Gastrocnemius medialis (tissue), 4 donors: ENCODE measurements around the gene MARK3.

Experiments
- POLR2A ChIP-seq, 2 donors: fragments of 450-650 bp; IDR thresholded peaks; one replicate each; pipeline ENCODE4 v1.6.1; 2017; ENCODE audit warnings: antibody characterized with exemption in 2 of 2, mild to moderate bottlenecking in 2 of 2, moderate library complexity in 2 of 2
- TF ChIP-seq, protein P1 (sequence below), 5 experiments: fragments of 450-650 bp in 3 of 5; fragments of 200-600 bp in 2 of 5; sonication (generic) in 2 of 5; IDR thresholded peaks in 4 of 5; conservative IDR thresholded peaks in 1 of 5; 1 replicate in 4 of 5; 2 replicates in 1 of 5; pipeline ENCODE4 v1.5.1; 2016 to 2019; ENCODE audit warnings: antibody characterized with exemption in 5 of 5, mild to moderate bottlenecking in 3 of 5, moderate library complexity in 3 of 5

DNA sequence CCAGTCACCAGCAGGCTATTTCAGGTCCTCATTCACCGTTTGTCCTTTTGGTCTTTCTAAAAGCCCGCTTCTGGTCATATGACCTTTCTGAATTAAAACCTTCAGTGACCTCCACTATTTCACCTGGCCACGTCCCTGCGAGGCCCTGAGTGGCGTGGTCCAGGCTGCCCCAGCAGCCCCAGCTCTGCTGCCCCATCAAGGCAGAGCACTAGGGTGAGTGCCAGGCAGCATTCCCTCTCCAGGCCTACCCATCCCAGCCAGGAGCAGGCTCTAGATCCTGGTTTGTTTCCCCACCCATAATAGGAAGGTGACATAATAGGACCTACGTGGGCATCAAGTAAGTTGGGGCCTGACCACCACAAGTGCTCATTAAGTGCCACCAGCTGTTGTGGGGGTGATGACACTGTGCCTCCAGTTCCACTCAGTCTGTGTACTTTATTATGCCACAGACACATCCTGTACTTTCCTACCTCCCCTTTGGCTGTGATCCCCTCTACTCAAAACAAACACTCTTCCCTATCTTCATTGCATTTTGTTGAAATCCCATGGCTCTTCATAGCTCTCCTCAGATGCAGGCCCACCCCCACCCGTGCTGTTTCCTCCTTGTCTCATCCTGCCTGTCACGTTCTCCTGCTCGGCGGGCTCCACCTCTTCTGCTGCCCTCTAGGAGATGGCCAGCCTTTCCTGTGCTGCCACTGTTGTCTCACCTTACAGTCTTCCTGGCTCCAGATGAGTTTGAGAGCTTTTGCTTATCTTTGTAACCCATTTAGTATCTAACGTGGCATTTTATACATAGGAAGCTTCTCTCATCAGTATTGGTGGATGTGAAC, 116.0 kb downstream of the MARK3 start:
- TF ChIP-seq, protein P1, sequence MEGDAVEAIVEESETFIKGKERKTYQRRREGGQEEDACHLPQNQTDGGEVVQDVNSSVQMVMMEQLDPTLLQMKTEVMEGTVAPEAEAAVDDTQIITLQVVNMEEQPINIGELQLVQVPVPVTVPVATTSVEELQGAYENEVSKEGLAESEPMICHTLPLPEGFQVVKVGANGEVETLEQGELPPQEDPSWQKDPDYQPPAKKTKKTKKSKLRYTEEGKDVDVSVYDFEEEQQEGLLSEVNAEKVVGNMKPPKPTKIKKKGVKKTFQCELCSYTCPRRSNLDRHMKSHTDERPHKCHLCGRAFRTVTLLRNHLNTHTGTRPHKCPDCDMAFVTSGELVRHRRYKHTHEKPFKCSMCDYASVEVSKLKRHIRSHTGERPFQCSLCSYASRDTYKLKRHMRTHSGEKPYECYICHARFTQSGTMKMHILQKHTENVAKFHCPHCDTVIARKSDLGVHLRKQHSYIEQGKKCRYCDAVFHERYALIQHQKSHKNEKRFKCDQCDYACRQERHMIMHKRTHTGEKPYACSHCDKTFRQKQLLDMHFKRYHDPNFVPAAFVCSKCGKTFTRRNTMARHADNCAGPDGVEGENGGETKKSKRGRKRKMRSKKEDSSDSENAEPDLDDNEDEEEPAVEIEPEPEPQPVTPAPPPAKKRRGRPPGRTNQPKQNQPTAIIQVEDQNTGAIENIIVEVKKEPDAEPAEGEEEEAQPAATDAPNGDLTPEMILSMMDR (IDR thresholded peaks at IDR 0.05 in 4 of 5, conservative IDR thresholded peaks at IDR 0.05 in 1 of 5) = no peak
- TF ChIP-seq POLR2A (IDR thresholded peaks at IDR 0.05) = no peak
